ENCODE results near the gene MAP4.

DNA sequence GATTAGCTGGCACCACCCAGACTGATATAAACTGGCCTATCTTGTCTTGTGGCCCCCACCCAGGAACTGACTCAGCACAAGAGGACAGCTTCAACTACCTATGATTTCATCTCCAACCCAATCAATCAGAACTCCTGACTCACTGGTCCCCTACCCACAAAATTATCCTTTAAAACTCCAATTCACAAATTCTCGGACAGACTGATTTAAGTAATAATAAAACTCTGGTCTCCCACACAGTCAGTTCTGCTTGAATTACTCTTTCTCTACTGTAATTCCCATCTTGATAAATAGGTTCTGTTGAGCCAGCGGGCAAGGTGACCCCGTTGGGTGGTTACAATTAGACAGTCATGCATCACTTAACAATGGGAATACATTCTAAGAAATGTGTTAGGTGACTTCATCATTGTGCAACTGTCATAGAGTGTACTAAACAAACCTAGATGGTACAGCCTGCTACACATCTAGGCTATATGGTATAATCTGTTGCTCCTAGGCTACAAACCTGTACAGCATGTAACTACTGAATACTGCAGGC, 48.1 kb upstream of the MAP4 start:
- TF ChIP-seq, protein P1, sequence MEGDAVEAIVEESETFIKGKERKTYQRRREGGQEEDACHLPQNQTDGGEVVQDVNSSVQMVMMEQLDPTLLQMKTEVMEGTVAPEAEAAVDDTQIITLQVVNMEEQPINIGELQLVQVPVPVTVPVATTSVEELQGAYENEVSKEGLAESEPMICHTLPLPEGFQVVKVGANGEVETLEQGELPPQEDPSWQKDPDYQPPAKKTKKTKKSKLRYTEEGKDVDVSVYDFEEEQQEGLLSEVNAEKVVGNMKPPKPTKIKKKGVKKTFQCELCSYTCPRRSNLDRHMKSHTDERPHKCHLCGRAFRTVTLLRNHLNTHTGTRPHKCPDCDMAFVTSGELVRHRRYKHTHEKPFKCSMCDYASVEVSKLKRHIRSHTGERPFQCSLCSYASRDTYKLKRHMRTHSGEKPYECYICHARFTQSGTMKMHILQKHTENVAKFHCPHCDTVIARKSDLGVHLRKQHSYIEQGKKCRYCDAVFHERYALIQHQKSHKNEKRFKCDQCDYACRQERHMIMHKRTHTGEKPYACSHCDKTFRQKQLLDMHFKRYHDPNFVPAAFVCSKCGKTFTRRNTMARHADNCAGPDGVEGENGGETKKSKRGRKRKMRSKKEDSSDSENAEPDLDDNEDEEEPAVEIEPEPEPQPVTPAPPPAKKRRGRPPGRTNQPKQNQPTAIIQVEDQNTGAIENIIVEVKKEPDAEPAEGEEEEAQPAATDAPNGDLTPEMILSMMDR (IDR thresholded peaks at IDR 0.05), result no peak
- TF ChIP-seq EZH2 (IDR thresholded peaks at IDR 0.05; ENCODE audit: borderline replicate concordance, insufficient read depth, low read depth, low read length, poor library complexity, severe bottlenecking), result no peak
